Transverse colon (tissue), 4 donors: ENCODE data around the gene FAM98A. TPM values are rescaled to one million over a fixed set of nuclear protein-coding genes. Genes with fewer than 3 reads are reported as not detected.

ENCODE experiments used
- DNase-seq: peaks from one replicate; pipeline ENCODE4 v3.0.0-alpha.2; 2019
- H3K27ac ChIP-seq, 4 donors: fragments of 200-600 bp; sonication (generic); 2 replicates each; pipeline ENCODE4 v1.5.1; 2016 to 2018; ENCODE audit warnings: inconsistent platforms in 4 of 4
- H3K27me3 ChIP-seq: fragments of 200-600 bp; sonication (generic); 2 replicates; pipeline ENCODE4 v1.5.1; 2017; ENCODE audit warnings: inconsistent platforms
- H3K36me3 ChIP-seq, 4 donors: fragments of 200-600 bp; sonication (generic); 2 replicates each; pipeline ENCODE4 v1.5.1; 2017 to 2019; ENCODE audit warnings: inconsistent platforms in 4 of 4
- H3K4me1 ChIP-seq, 4 donors: fragments of 200-600 bp; sonication (generic); 2 replicates each; pipeline ENCODE4 v1.5.1; 2017 to 2020; ENCODE audit warnings: inconsistent platforms in 4 of 4
- H3K4me3 ChIP-seq, 4 donors: fragments of 200-600 bp; sonication (generic); 1 replicate in 1 of 4; 2 replicates in 3 of 4; pipeline versions ENCODE4 v1.5.1 to v1.6.1; 2017 to 2019; ENCODE audit warnings: inconsistent platforms in 4 of 4
- H3K9me3 ChIP-seq, 2 donors: fragments of 200-600 bp; sonication (generic); 2 replicates each; pipeline ENCODE4 v1.5.1; 2017 to 2019; ENCODE audit warnings: inconsistent platforms in 2 of 2
- EP300 ChIP-seq: sonication (generic); formaldehyde crosslinking; IDR thresholded peaks from one replicate; pipeline ENCODE4 v1.6.1; 2017; ENCODE audit warnings: antibody characterized with exemption, low read depth
- POLR2A ChIP-seq: fragments of 450-650 bp; IDR thresholded peaks from one replicate; pipeline ENCODE4 v1.6.1; 2016; ENCODE audit warnings: antibody characterized with exemption, mild to moderate bottlenecking, moderate library complexity
- POLR2AphosphoS5 ChIP-seq, 3 donors: sonication (generic); formaldehyde crosslinking; IDR thresholded peaks; one replicate each; pipeline ENCODE4 v1.6.1; 2016; ENCODE audit warnings: antibody characterized with exemption in 3 of 3
- WGBS, 2 donors: methylation state at CpG; one replicate each; pipeline ENCODE4 v1.1.5; 2018; ENCODE audit warnings: low coverage in 1 of 2; 5-methylcytosine and 5-hydroxymethylcytosine counted together
- in situ Hi-C, 4 donors: fragments of 200-750 bp; cut with MboI; loops; one replicate each; pipeline versions ENCODE4 v1.15.0 to v1.15.1; 2017; ENCODE audit warnings: low sequenced_read_pairs in 3 of 4, low pct_ligation_motif_present in 1 of 4, low pct_unique_long_range_greater_than_20kb in 1 of 4
- intact Hi-C: fragments of 100-400 bp; cut with DNase I; formaldehyde crosslinking; loops from one replicate; pipeline ENCODE4 v1.15.1; 2023; ENCODE audit warnings: low total_unique reads
- small RNA-seq, 4 donors: library from RNA; depleted of rRNA; stranded (forward); fragments of <200 nt; gene quantifications; one replicate each; pipeline ENCODE3, GENCODE V24; 2016
- total RNA-seq, 4 donors: library from RNA; depleted of rRNA; stranded (reverse); fragments of >200 nt; gene quantifications; one replicate each; pipeline ENCODE4 v1.1.0, GENCODE V29; 2016
- TF ChIP-seq, protein P1 (sequence below), 5 experiments: fragments of 200-600 bp in 3 of 5; fragments of 450-650 bp in 2 of 5; sonication (generic) in 3 of 5; IDR thresholded peaks; 1 replicate in 2 of 5; 2 replicates in 3 of 5; pipeline ENCODE4 v1.5.1; 2016 to 2017; ENCODE audit warnings: antibody characterized with exemption in 5 of 5, inconsistent platforms in 3 of 5, mild to moderate bottlenecking in 2 of 5, moderate library complexity in 1 of 5

The FAM98A gene
- total RNA-seq, 4 donors from 2014 or later: 13.1 to 30.3 (median 25.5) TPM

DNA sequence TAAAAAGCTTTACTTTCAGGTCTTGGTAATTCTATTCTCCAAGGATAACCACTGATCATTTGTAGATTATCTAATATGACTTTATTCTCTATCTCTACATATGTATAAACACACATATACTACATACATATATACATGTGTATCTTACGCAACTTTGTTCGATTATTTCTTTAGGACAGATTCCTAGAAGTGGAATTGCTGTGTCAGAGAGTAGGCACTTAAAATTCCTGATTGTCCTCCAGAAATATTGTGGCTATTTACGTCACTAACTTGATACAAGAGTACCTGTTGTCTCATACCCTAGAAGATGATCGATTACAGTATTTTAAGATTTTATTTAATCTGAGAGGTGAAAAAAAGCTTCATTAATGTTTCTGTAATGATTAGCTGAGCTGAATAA lies 57.9 kb downstream of the FAM98A start:
- Histone ChIP-seq H3K4me1 (no peaks in the 10 kb centered on the region), H3K27me3 (no peaks in the 10 kb centered on the region), H3K4me3 (no peak overlapping the region), H3K27ac (no peak overlapping the region), H3K9me3 (no peaks in the 10 kb centered on the region), H3K36me3 (no peaks in the 10 kb centered on the region)
- intact Hi-C loops (no loop called here), in situ Hi-C loops (no loop called here)
- no peak for DNase-seq
- WGBS, 2 donors: 85 to 94% methylated on average over 4 of the region's 4 CpGs
- no peak for TF ChIP-seq POLR2AphosphoS5 (IDR thresholded peaks at IDR 0.05)
- no peak for TF ChIP-seq EP300
- TF ChIP-seq, protein P1, sequence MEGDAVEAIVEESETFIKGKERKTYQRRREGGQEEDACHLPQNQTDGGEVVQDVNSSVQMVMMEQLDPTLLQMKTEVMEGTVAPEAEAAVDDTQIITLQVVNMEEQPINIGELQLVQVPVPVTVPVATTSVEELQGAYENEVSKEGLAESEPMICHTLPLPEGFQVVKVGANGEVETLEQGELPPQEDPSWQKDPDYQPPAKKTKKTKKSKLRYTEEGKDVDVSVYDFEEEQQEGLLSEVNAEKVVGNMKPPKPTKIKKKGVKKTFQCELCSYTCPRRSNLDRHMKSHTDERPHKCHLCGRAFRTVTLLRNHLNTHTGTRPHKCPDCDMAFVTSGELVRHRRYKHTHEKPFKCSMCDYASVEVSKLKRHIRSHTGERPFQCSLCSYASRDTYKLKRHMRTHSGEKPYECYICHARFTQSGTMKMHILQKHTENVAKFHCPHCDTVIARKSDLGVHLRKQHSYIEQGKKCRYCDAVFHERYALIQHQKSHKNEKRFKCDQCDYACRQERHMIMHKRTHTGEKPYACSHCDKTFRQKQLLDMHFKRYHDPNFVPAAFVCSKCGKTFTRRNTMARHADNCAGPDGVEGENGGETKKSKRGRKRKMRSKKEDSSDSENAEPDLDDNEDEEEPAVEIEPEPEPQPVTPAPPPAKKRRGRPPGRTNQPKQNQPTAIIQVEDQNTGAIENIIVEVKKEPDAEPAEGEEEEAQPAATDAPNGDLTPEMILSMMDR (IDR thresholded peaks at IDR 0.05): no peak
- TF ChIP-seq POLR2A: no peak

GRCh38 chr2:33535421-33535820 lies 63.7 kb downstream of the FAM98A start:
- in situ Hi-C loops: no loop called here
- no peaks in the 10 kb centered on the region for H3K4me1 ChIP-seq
- no peak overlapping the region for H3K4me3 ChIP-seq
- H3K9me3 ChIP-seq: no peaks in the 10 kb centered on the region
- H3K27me3 ChIP-seq: no peaks in the 10 kb centered on the region
- H3K27ac ChIP-seq: no peak overlapping the region
- no peak for TF ChIP-seq EP300
- no peak for DNase-seq
- 91% methylated on average over 3 of the region's 3 CpGs; no CpG with 5 or more reads in 1 of the 2 donors for WGBS, 2 donors
- H3K36me3 ChIP-seq: no peaks in the 10 kb centered on the region
- intact Hi-C loops: no loop called here

Small RNA genes lying within 50 kb of the gene (small RNA-seq; reads per million reads assigned to genes)
- gene ATP6V0E1P3: 0 reads per million in 4 donors

Other genes starting within 250 kb of the FAM98A start
- 10 to 100 TPM in 1 of 4 donors, 1 to 10 TPM in 2, not detected in 1; 3.4 to 16.5 (median 4.8) TPM for gene RASGRP3, start 122.7 kb downstream of the FAM98A start, total RNA-seq